Ecto neural progenitor cell (in vitro differentiated cells): Measurements from ENCODE around the gene VWCE.
"Not testable (repeated sequence)": the region's sequence is repeated elsewhere in the genome, so short reads cannot be mapped to it uniquely, and the experiment has no call there.

Source experiments
- DNase-seq: peaks from one replicate; pipeline ENCODE4 v3.0.0-alpha.2; 2018; ENCODE audit warnings: low spot score

VWCE gene

GRCh38 chr11:61254403-61255025 lies 40.6 kb downstream of the VWCE start:
- DNase-seq, result peak; percentile 81

GRCh38 chr11:61252332-61252731 lies 42.8 kb downstream of the VWCE start:
- not testable (repeated sequence) for DNase-seq

DNA sequence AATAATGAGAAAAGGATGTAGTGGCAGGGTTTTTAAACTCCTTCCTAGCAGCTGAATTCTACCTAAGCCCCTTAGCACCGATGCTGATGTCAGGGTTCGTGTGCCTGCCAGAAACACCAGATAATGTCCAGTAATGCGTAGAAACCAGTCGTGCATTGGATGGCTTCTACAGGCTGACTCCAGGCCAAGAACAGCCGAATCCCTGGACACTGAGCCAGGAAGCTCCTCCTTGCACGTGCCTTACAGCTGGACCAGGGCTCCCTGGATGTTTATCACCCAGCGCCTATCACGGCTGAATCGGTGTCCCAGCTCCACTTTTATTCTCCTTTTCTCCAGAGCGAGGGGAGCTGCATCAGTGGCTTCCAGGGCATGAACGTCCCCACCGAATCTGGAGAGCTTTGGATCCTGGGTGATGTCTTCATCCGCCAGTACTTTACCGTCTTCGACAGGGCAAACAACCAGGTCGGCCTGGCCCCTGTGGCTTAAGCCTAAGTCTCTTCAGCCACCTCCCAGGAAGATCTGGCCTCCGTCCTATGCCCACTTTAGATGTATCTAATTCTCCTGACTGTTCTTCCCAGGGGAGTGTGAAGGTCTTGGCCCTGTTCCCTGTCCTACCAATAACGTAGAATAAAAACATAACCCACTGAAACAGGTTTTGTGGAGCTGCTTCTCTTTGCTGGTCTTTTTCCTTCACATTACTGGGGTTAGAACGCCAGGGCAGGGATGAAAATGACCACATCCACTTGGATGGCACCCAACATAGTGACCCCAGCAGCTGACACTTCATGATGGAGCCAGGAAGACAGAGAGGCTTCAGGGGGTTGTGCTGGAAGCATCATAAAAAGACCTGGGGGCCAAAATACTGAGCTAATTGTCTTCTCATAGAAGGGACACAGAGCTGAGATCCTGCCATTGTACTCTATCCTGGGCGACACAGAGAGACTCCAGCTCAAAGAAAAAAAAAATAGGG lies 44.0 kb downstream of the VWCE start:
- DNase-seq, result not testable (repeated sequence)

- DNase-seq, result not testable (repeated sequence)
Measured at GRCh38 chr11:61249201-61249600, 45.9 kb downstream of the VWCE start.

GRCh38 chr11:61248071-61248470 lies 47.0 kb downstream of the VWCE start:
- DNase-seq, result not testable (repeated sequence)

GRCh38 chr11:61245284-61245964 lies 49.7 kb downstream of the VWCE start:
- not testable (repeated sequence) for DNase-seq

DNA sequence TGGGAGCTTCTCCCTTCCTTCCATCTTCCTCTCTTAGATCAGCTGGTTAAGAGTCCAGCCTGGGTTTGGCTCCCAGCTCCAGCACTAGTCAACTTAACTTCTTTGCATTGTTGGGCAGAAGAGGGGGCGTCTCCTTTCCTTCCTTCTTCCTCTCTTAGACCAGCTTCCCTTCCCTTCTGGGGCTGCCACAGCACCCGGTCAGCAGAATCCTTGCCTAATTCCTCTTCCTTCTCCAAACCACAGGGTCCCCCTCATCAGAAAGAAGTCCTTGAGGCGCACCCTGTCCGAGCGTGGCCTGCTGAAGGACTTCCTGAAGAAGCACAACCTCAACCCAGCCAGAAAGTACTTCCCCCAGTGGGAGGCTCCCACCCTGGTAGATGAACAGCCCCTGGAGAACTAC lies 53.6 kb downstream of the VWCE start:
- DNase-seq, result not testable (repeated sequence)

DNA sequence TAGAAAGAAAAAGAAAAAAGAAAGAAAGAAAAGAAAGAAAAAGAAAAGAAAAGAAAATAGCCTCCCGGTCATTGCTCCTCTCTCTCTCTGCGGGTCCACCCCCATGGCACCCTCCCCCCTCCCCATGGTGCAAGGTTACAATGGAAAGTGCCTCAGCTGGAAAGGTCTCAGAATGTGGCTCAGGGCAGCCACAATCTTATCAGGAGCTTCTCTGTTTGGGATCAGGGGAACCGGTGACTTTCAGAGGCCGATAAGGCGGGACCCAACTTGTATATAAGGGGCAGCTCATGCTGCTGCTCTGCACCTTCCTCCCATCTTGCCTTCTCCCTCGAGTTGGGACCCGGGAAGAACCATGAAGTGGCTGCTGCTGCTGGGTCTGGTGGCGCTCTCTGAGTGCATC lies 54.2 kb downstream of the VWCE start, which contains the start of gene PGA5:
Gene PGA5 (plus strand): TSS at position 301 of the 400 bp plus-strand sequence. CDS start 52 bp downstream, at position 353.
- DNase-seq, result not testable (repeated sequence)

- not testable (repeated sequence) for DNase-seq
Measured at GRCh38 chr11:61240288-61240687, 54.8 kb downstream of the VWCE start.

GRCh38 chr11:61237130-61237529 lies 58.0 kb downstream of the VWCE start:
- not testable (repeated sequence) for DNase-seq

DNA sequence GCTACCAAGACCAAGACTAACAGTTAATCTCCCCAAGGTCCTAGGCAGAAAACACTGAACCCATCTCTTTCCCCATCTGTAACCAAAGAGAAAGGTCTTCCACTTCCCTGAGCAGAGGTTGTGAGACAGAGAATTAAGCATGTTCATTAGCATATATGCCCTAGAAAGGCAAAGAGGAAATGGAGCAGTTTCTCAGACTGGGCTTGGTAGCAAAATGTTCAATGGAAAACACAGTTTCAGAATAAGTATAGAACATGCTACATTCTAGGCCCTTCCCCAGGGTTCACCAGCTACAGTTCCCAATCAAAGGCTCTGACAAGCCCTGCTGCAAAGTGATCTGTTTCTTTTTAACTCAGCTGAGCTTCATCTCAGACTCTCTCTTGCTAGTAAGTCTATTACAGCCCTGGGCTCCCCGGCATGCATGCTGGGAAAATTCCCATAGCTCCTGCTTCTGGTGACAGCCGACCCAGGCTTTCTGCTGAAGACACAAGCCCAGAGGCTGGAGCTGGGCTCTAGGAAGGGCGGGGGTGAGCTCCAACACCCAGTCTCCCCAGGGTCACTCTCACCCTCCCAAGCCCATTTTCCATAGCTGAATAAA lies 62.5 kb downstream of the VWCE start:
- DNase-seq, result not testable (repeated sequence)

DNA sequence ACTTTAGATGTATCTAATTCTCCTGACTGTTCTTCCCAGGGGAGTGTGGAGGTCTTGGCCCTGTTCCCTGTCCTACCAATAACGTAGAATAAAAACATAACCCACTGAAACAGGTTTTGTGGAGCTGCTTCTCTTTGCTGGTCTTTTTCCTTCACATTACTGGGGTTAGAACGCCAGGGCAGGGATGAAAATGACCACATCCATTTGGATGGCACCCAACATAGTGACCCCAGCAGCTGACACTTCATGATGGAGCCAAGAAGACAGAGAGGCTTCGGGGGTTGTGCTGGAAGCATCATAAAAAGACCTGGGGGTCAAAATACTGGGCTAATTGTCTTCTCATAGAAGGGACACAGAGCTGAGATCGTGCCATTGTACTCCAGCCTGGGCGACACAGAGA lies 63.5 kb downstream of the VWCE start:
- DNase-seq, result not testable (repeated sequence)

GRCh38 chr11:61231033-61231432 lies 64.1 kb downstream of the VWCE start:
- not testable (repeated sequence) for DNase-seq

DNA sequence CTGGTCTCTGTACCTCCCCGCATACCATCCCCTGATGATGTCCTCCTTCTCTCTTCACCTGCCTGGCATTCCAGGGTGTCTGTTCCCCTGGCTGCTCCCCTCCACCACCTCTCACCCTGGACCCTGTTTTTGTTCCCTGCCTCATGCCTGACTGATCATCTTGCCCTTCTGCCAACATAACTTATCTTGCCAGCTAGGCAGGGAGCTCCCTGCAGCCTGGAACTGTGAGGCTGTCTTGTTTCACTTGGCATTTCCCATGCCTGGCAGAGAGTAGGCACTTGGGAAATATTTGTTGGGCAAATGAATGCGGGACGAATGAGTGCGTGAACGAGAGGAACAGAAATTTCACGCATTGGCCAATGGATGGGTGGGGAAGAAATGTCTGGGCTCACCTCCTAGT lies 65.7 kb downstream of the VWCE start:
- DNase-seq, result not testable (repeated sequence)

DNA sequence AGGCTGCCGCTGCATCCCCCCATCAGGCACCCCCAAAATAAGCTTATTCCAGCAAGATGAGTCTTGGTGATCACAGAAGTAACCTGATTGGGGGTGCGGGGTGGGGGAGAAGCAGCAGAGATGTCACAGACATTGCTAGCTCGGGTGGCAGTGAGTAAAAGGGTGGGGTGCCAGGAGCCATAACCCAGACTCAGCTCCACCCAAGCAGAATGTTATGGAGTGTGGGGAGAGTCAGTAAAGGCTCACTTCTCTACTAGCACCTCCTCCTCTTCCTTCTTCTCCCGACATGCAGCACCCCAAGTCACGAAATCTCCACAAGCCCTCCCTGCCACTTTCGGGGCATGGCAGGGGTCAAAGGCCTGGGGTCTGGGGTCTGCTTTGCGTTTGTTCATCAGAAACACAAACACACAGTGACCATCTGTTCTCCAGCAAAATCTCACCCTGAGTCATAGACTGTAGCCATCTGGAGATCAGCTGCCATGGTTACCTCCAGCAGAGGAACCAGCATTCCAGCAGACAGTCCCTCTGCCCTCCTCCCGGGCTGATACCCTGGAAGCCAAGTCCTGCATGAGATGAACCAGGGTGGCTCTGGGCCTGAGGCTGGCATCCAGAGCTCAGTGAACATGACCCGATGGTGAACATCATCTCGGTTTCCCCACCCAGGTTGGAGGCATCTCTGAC lies 68.5 kb downstream of the VWCE start:
- not testable (repeated sequence) for DNase-seq

- DNase-seq, result not testable (repeated sequence)
Measured at GRCh38 chr11:61222692-61223091, 72.4 kb downstream of the VWCE start.

DNA sequence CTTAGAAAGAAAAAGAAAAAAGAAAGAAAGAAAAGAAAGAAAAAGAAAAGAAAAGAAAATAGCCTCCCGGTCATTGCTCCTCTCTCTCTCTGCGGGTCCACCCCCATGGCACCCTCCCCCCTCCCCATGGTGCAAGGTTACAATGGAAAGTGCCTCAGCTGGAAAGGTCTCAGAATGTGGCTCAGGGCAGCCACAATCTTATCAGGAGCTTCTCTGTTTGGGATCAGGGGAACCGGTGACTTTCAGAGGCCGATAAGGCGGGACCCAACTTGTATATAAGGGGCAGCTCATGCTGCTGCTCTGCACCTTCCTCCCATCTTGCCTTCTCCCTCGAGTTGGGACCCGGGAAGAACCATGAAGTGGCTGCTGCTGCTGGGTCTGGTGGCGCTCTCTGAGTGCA lies 73.1 kb downstream of the VWCE start, which contains the start of gene PGA4:
Gene PGA4 (plus strand): TSS at position 301 of the 400 bp plus-strand sequence. CDS start 54 bp downstream, at position 355.
- not testable (repeated sequence) for DNase-seq

- DNase-seq, result not testable (repeated sequence)
Measured at GRCh38 chr11:61219016-61219415, 76.1 kb downstream of the VWCE start.

- not testable (repeated sequence) for DNase-seq
Measured at GRCh38 chr11:61218306-61218705, 76.8 kb downstream of the VWCE start.

DNA sequence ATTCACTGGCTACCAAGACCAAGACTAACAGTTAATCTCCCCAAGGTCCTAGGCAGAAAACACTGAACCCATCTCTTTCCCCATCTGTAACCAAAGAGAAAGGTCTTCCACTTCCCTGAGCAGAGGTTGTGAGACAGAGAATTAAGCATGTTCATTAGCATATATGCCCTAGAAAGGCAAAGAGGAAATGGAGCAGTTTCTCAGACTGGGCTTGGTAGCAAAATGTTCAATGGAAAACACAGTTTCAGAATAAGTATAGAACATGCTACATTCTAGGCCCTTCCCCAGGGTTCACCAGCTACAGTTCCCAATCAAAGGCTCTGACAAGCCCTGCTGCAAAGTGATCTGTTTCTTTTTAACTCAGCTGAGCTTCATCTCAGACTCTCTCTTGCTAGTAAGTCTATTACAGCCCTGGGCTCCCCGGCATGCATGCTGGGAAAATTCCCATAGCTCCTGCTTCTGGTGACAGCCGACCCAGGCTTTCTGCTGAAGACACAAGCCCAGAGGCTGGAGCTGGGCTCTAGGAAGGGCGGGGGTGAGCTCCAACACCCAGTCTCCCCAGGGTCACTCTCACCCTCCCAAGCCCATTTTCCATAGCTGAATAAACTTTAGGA lies 81.3 kb downstream of the VWCE start:
- not testable (repeated sequence) for DNase-seq

DNA sequence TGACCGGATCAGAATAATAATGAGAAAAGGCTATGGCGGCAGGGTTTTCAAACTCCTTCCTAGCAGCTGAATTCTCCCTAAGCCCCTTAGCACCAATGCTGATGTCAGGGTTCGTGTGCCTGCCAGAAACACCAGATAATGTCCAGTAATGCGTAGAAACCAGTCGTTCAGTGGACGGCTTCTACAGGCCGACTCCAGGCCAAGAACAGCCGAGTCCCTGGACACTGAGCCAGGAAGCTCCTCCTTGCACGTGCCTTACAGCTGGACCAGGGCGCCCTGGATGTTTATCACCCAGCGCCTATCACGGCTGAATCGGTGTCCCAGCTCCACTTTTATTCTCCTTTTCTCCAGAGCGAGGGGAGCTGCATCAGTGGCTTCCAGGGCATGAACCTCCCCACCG lies 82.9 kb downstream of the VWCE start:
- DNase-seq, result not testable (repeated sequence)
